ENCODE data around the gene TMEM248.
"Not testable (repeated sequence)": the region's sequence is repeated elsewhere in the genome, so short reads cannot be mapped to it uniquely, and the experiment has no call there.

TMEM248 gene

DNA sequence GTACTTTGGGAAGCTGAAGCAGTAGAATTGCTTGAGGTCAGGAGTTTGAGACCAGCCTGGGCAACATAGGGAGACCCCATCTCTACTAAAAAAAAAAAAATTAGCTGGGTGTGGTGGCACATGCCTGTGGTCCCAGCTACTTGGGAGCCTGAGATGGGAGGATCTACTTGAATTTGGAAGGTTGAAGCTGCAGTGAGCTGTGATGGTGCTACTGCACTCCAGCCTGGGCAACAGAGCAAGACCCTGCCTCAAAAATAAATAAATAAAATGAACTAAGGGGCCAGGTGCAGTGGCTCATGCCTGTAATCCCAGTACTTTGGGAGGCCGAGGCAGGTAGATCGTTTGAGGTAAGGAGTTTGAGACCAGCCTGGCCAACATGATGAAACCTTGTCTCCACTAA, 9.8 kb upstream of the TMEM248 start:
- not testable (repeated sequence) for DNase-seq

- DNase-seq, result no peak
Observed at GRCh38 chr7:66912195-66912594, 8.8 kb upstream of the TMEM248 start.

- no peak for DNase-seq
Observed at GRCh38 chr7:66913118-66914037, 7.6 kb upstream of the TMEM248 start.

DNA sequence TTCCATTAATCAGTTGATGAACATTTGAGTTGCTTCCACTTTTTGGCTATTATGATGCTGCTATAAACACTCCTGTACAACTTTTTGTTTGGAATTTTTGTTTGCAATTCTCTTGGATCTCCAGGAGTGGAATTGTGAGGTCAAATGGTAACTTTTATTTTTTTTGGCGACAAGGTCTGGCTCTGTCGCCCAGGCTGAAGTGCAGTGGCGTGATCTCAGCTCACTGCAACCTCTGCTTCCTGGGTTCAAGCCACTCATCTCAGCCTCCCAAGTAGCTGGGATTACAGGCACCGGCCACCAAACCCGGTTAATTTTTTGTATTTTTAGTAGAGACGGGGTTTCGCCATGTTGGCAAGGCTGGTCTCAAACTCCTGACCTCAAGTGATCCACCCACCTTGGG, 3.1 kb upstream of the TMEM248 start:
- DNase-seq, result not testable (repeated sequence)

- no peak for DNase-seq
Observed at GRCh38 chr7:66919304-66919703, 1.7 kb upstream of the TMEM248 start.

DNA sequence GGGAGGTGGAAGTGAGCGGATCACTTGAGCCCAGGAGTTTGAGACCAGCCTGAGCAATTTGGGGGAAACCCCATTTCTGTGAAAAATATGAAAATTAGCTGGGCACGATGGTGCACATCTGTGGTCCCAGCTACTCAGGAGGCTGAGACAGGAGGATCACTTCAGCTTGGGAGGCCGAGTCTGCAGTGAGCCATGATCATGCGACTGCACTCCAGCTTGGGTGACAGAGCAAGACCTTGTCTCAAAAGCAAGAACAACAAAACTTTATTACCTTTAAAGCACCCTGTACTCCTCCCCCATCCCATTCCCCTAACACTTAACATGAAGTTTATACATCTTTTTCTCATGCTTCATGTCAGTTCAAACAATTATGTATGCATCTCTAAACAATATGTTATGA, 1.3 kb upstream of the TMEM248 start:
- no peak for DNase-seq

DNA sequence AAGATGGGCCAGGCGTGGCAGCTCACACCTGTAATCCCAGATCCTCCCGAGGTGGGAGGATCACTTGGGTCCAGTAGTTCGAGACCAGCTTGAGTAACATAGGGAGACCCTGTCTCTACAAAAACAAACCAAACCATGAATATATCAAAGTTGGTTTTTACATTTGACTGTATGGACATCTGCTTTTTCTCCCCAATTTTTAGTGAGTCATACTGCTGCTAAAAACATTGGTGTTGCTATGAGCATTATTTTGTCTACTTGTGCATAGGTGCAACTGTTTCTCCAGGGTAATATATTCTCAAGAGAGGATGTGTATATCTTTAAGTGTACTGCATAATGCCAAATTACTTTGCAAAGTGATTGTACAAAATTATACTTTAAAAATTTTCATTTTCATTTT, 769 bp upstream of the TMEM248 start:
- DNase-seq, result no peak

DNA sequence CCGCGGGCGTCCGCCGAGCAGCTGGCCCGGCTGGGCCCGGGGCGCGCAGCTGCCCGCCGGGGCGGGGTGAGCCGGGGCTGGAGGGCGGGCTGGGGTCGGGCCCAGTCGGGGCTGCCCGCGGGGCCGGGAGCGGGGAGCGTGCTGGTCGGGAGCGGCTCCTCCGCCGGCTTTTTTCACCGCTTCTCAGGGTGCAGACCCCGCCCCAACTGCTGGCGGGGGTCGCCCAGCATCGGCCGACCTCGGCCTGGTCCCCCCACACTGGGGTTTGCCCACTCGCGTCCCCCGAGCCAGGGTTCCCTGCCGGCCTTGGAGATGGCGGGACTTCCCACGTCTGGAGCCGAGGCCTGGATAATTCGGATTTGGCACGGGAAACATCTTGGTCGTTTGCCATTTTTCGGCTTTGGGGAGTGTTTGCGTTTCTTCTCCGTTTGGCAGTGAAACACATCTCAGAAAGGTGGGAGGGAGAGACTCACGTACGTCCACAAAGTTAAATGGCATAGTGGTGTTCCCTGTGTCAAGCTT, 432 bp downstream of the TMEM248 start:
- peak; percentile 59 for DNase-seq

GRCh38 chr7:66921918-66922486, 977 bp downstream of the TMEM248 start:
- no peak for DNase-seq

DNA sequence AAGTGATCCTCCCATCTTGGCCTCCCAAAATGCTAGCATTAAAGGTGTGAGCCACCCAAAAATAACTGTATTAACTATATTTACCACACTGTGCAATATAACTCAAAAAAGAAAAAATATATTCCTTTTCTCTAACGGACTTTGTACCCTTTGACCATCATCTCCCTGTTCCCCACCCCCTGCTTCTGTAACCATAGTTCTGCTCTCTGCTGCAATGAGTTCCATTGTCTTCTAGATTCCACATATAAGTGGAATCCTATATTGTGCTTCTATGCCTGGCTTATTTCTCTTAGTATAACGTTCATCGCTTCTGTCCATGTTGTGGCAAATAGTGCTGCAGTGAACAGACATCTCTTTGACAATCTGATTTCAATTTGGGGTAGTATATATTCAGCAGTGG, 4.2 kb downstream of the TMEM248 start:
- no peak for DNase-seq

- no peak for DNase-seq
Observed at GRCh38 chr7:66927348-66927948, 6.4 kb downstream of the TMEM248 start.

- DNase-seq, result no peak
Observed at GRCh38 chr7:66928388-66928787, 7.4 kb downstream of the TMEM248 start.

DNA sequence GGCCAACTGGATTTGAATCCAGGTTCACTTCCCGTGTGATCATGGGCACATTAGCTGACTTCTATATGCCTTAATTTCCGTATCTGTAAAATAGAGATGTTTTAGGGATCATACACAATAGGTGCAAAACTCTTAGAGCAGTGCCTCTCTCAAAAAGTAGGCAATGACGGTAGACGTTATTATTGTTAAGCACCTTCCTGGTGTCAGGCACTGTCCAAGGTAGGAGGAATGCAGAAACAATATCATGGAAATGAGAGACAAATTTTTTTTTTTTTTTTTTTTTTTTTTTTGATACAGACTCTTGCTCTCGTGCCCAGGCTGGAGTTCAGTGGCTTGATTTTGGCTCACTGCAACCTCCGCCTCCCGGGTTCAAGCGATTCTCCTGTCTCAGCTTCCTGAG, 8.1 kb downstream of the TMEM248 start:
- DNase-seq, result no peak

GRCh38 chr7:66929935-66930334, 8.9 kb downstream of the TMEM248 start:
- no peak for DNase-seq

- no peak for DNase-seq
Observed at GRCh38 chr7:66930341-66930740, 9.3 kb downstream of the TMEM248 start.

- DNase-seq, result no peak
Observed at GRCh38 chr7:66933469-66933868, 12.4 kb downstream of the TMEM248 start.

GRCh38 chr7:66937940-66938339, 16.9 kb downstream of the TMEM248 start:
- DNase-seq, result no peak

GRCh38 chr7:66939325-66939724, 18.3 kb downstream of the TMEM248 start:
- no peak for DNase-seq

DNA sequence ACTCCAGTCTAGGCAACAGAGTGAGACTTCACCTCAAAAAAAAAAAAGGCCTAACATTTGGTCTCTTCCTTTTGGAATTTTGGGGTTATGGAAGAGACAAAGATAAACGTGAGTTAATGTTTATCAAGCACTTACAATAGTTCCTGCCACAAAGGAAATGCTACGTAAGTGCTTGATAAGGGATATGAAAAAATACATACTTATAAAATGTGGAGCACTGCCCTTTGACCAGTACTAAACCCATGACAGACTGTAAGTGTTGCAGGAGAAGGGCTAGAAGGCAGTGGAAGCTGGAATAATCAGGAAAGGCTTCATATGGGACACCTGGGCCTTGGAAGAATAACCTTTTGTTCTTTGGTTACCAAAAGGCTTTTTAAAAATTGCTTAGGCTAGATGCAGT, 25.5 kb downstream of the TMEM248 start:
- DNase-seq, result no peak

- DNase-seq, result no peak
Observed at GRCh38 chr7:66948480-66949109, 27.6 kb downstream of the TMEM248 start.

GRCh38 chr7:66950311-66950710, 29.3 kb downstream of the TMEM248 start:
- no peak for DNase-seq

DNA sequence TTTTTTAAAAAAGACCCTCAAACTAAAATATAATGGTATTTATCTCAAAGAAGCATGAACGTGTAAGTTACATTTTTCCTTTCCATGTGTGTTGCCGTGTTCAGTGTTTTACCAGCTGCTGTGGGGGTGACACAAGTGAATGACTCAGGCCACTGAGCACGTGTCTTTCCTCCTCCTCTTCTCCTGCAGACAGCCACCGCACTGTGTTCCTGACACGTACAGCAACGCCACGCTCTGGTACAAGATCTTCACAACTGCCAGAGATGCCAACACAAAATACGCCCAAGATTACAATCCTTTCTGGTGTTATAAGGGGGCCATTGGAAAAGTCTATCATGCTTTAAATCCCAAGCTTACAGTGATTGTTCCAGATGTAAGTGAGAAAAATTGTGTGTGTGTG, 29.7 kb downstream of the TMEM248 start:
- no peak for DNase-seq

- DNase-seq, result no peak
Observed at GRCh38 chr7:66952343-66953043, 31.5 kb downstream of the TMEM248 start.

All from activated CD8-positive, alpha-beta memory T cell treated with anti-CD3 and anti-CD28 coated beads, Interleukin-2, amount 50 U/mL, for 48 hours (primary cell).